Liver (tissue), 3 donors: ENCODE data around the gene TNNT3.

Experiments used
- CTCF ChIP-seq: fragments of 150-350 bp; IDR thresholded peaks from 2 replicates; pipeline ENCODE4 v1.5.1; 2017; ENCODE audit warnings: improper control_type of control experiment, low read depth, low read length; ENCODE audit not compliant: missing input control
- FOXA1 ChIP-seq: IDR thresholded peaks from 2 replicates; pipeline ENCODE4 v1.6.1; 2016; ENCODE audit warnings: antibody characterized with exemption
- JUND ChIP-seq, 2 donors: IDR thresholded peaks; 2 replicates each; pipeline ENCODE4 v1.6.1; 2016; ENCODE audit warnings: antibody characterized with exemption in 2 of 2
- RAD21 ChIP-seq, 2 donors: IDR thresholded peaks; 2 replicates each; pipeline ENCODE4 v1.6.1; 2016; ENCODE audit warnings: antibody characterized with exemption in 2 of 2, mild to moderate bottlenecking in 2 of 2
- REST ChIP-seq: IDR thresholded peaks from 2 replicates; pipeline ENCODE4 v1.6.1; 2016; ENCODE audit warnings: antibody characterized with exemption, mild to moderate bottlenecking
- YY1 ChIP-seq: IDR thresholded peaks from 2 replicates; pipeline ENCODE4 v1.6.1; 2016; ENCODE audit warnings: antibody characterized with exemption, mild to moderate bottlenecking
- ZBTB33 ChIP-seq: IDR thresholded peaks from 2 replicates; pipeline ENCODE4 v1.6.1; 2016; ENCODE audit warnings: antibody characterized with exemption
- donor health status: healthy.
- donor health status: healthy.

GRCh38 chr11:1987024-1987423 lies 67.5 kb downstream of the TNNT3 start:
- TF ChIP-seq RAD21 (IDR thresholded peaks at IDR 0.05) (no peak), CTCF (no peak), YY1 (no peak), FOXA1 (no peak), JUND (IDR thresholded peaks at IDR 0.05) (no peak), REST (no peak), ZBTB33 (no peak)
